ENCODE results near the gene ZBTB20.

ZBTB20 gene

GRCh38 chr3:114615523-114616085 is 531.5 kb downstream of the ZBTB20 start:
- no peak for TF ChIP-seq CTCF (conservative IDR thresholded peaks at IDR 0.05; ENCODE audit: low read depth, low read length)
- no peak overlapping the region for H3K4me3 ChIP-seq (ENCODE audit: low read depth, low read length)
- DNase-seq (ENCODE audit: low read depth) = no peak

- no peak for DNase-seq (ENCODE audit: low read depth)
- no peak overlapping the region for H3K4me3 ChIP-seq (ENCODE audit: low read depth, low read length)
- no peak for TF ChIP-seq CTCF (conservative IDR thresholded peaks at IDR 0.05; ENCODE audit: low read depth, low read length)
Observed at GRCh38 chr3:114609973-114610630, 537.0 kb downstream of the ZBTB20 start.

- peak; percentile 85 for DNase-seq (ENCODE audit: low read depth)
- no peak overlapping the region for H3K4me3 ChIP-seq (ENCODE audit: low read depth, low read length)
Observed at GRCh38 chr3:114608293-114608692, 538.8 kb downstream of the ZBTB20 start.

GRCh38 chr3:114606336-114606735 is 540.8 kb downstream of the ZBTB20 start:
- no peak for TF ChIP-seq CTCF (conservative IDR thresholded peaks at IDR 0.05; ENCODE audit: low read depth, low read length)
- H3K4me3 ChIP-seq (ENCODE audit: low read depth, low read length) = no peak overlapping the region
- DNase-seq (ENCODE audit: low read depth) = no peak

More at GRCh38 chr3:114608293-114608692, 538.8 kb downstream of the ZBTB20 start:
- TF ChIP-seq CTCF (conservative IDR thresholded peaks at IDR 0.05; ENCODE audit: low read depth, low read length) = no peak

- no peak for TF ChIP-seq CTCF (conservative IDR thresholded peaks at IDR 0.05; ENCODE audit: low read depth, low read length)
- no peak for DNase-seq (ENCODE audit: low read depth)
- no peak overlapping the region for H3K4me3 ChIP-seq (ENCODE audit: low read depth, low read length)
Observed at GRCh38 chr3:114600571-114600970, 546.5 kb downstream of the ZBTB20 start.

- no peak for DNase-seq (ENCODE audit: low read depth)
- no peak overlapping the region for H3K4me3 ChIP-seq (ENCODE audit: low read depth, low read length)
- TF ChIP-seq CTCF (conservative IDR thresholded peaks at IDR 0.05; ENCODE audit: low read depth, low read length) = no peak
Observed at GRCh38 chr3:114597871-114598270, 549.2 kb downstream of the ZBTB20 start.

- peak; percentile 12 for DNase-seq (ENCODE audit: low read depth)
- TF ChIP-seq CTCF (conservative IDR thresholded peaks at IDR 0.05; ENCODE audit: low read depth, low read length) = peak; percentile 26
Observed at GRCh38 chr3:114597012-114597411, 550.1 kb downstream of the ZBTB20 start.

More at GRCh38 chr3:114597012-114597411, 550.1 kb downstream of the ZBTB20 start:
- no peak overlapping the region for H3K4me3 ChIP-seq (ENCODE audit: low read depth, low read length)
